Upper lobe of left lung (tissue), 6 donors: ENCODE data around the gene EIF4G3. TPM values are rescaled to one million over a fixed set of nuclear protein-coding genes. Genes with fewer than 3 reads are reported as not detected.

Experiments used
- ATAC-seq, 2 donors: fragments of 200-7000 bp; cut with Tn5 transposase; one replicate each; pipeline ENCODE4 v1.9.1; 2022; ENCODE audit warnings: mild to moderate bottlenecking in 2 of 2, moderate library complexity in 2 of 2; ENCODE audit not compliant: low FRiP score in 2 of 2
- DNase-seq, 2 donors: peaks; one replicate each; pipeline ENCODE4 v3.0.0-alpha.2; 2019 to 2020
- H3K27ac ChIP-seq, 4 donors: fragments of 200-600 bp; sonication (generic); one replicate each; pipeline ENCODE4 v1.5.1; 2016 to 2019
- H3K27me3 ChIP-seq, 4 donors: fragments of 200-600 bp; sonication (generic); one replicate each; pipeline ENCODE4 v1.5.1; 2017 to 2019
- H3K36me3 ChIP-seq, 4 donors: fragments of 200-600 bp; sonication (generic); one replicate each; pipeline ENCODE4 v1.5.1; 2016 to 2019
- H3K4me1 ChIP-seq, 4 donors: fragments of 200-600 bp; sonication (generic); one replicate each; pipeline ENCODE4 v1.5.1; 2018 to 2019
- H3K4me3 ChIP-seq, 4 donors: fragments of 200-600 bp; sonication (generic); one replicate each; pipeline ENCODE4 v1.5.1; 2017 to 2019; ENCODE audit warnings: mild to moderate bottlenecking in 2 of 4, moderate library complexity in 1 of 4
- H3K9me3 ChIP-seq, 4 donors: fragments of 200-600 bp; sonication (generic); one replicate each; pipeline ENCODE4 v1.5.1; 2018 to 2019
- EP300 ChIP-seq, 4 donors: sonication (generic); formaldehyde crosslinking; IDR thresholded peaks; one replicate each; pipeline ENCODE4 v1.5.1; 2017; ENCODE audit warnings: antibody characterized with exemption in 4 of 4, control low read depth in 2 of 4
- POLR2A ChIP-seq, 4 donors: fragments of 450-650 bp; IDR thresholded peaks; one replicate each; pipeline ENCODE4 v1.5.1; 2016 to 2017; ENCODE audit warnings: antibody characterized with exemption in 4 of 4, mild to moderate bottlenecking in 2 of 4
- POLR2AphosphoS5 ChIP-seq, 2 donors: sonication (generic); formaldehyde crosslinking; IDR thresholded peaks; one replicate each; pipeline ENCODE4 v1.5.1; 2017; ENCODE audit warnings: antibody characterized with exemption in 2 of 2
- WGBS, 2 donors: methylation state at CpG; one replicate each; pipeline ENCODE4 v1.1.5; 2017 to 2018; 5-methylcytosine and 5-hydroxymethylcytosine counted together
- total RNA-seq, 6 donors: library from RNA; depleted of rRNA in 4 of 6; stranded (reverse); fragments of >200 nt in 4 of 6; gene quantifications; one replicate each; pipeline versions ENCODE4 v1.1.0 to v1.2.1, GENCODE V29; 2016 to 2021
- TF ChIP-seq, protein P1 (sequence below), 6 experiments: fragments of 450-650 bp in 4 of 6; fragments of 200-600 bp in 2 of 6; sonication (generic) in 2 of 6; IDR thresholded peaks; one replicate each; pipeline ENCODE4 v1.5.1; 2016 to 2019; ENCODE audit warnings: antibody characterized with exemption in 6 of 6
- donor health status: DM: no; HTN: no; CAD: no; lungs with moderate emphysema.
- donor health status: DM: no; HTN: yes; CAD: no; lungs with severe emphysema.

Gene EIF4G3
- total RNA-seq, 6 donors from 2014 or later, result 23.7 to 75.4 (median 38.3) TPM

DNA sequence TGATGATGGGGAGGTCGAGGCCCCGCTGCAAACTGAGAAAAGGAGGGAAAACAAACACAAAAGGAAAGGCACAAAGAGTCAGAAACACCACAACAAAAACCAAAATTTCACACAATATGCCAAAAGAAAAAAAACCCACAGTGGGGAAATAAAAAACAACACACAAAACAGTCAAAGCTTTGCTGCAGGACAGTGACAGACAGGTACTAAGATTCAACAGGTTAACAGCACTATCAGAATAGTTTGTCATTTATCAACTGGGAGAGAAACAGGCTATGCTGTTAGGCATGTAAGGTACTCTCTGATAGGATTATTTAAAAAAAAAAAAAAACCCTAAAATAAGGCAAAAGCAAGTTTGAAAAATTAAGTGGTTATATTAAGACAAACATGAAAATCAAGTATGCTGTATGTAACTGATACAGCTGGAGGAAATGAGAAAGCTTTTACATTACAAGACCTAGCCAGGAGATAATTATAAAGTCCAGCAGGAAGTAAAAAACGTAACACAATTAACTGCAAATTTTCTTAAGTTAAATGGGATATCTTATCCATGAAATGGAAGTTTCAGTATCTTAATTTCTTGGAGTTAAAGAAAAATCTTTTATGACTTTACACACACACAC, 179.0 kb downstream of the EIF4G3 start:
- Histone ChIP-seq H3K36me3 (no peaks in the 10 kb centered on the region), H3K4me1 (peaks cover 0 to 5% (median 2%) of the 10 kb centered on the region in 4 donors), H3K4me3 (no peak overlapping the region), H3K9me3 (no peaks in the 10 kb centered on the region), H3K27ac (no peak overlapping the region), H3K27me3 (no peaks in the 10 kb centered on the region)
- TF ChIP-seq, protein P1, sequence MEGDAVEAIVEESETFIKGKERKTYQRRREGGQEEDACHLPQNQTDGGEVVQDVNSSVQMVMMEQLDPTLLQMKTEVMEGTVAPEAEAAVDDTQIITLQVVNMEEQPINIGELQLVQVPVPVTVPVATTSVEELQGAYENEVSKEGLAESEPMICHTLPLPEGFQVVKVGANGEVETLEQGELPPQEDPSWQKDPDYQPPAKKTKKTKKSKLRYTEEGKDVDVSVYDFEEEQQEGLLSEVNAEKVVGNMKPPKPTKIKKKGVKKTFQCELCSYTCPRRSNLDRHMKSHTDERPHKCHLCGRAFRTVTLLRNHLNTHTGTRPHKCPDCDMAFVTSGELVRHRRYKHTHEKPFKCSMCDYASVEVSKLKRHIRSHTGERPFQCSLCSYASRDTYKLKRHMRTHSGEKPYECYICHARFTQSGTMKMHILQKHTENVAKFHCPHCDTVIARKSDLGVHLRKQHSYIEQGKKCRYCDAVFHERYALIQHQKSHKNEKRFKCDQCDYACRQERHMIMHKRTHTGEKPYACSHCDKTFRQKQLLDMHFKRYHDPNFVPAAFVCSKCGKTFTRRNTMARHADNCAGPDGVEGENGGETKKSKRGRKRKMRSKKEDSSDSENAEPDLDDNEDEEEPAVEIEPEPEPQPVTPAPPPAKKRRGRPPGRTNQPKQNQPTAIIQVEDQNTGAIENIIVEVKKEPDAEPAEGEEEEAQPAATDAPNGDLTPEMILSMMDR (IDR thresholded peaks at IDR 0.05), result no peak
- TF ChIP-seq EP300 (IDR thresholded peaks at IDR 0.05), result no peak
- no peak for TF ChIP-seq POLR2A (IDR thresholded peaks at IDR 0.05)
- no peak for TF ChIP-seq POLR2AphosphoS5 (IDR thresholded peaks at IDR 0.05)
- WGBS, 2 donors, result 75 to 79% methylated on average over 3 of the region's 3 CpGs
- DNase-seq (no peak), ATAC-seq (no peak)

DNA sequence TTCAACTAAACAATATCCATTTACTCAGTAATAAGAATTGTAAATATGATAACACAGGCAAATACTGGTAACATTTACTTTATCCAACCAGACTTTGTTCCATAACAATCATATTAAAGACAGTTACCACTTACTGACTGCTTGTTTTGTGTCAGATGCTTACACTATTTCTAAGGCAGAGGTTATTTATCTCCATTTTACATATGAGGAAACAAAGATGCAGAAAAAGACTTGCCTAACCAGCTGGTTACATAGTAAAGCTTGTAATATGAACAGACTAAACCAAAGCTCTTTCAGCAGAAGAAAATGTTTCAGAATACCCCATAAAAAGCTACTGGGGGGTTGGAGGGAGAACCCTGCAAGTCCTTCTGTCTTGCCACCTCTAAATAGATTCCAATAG, 180.1 kb downstream of the EIF4G3 start:
- H3K27me3 ChIP-seq, result no peaks in the 10 kb centered on the region
- H3K4me1 ChIP-seq, result peaks cover 0 to 13% (median 3%) of the 10 kb centered on the region in 4 donors
- H3K27ac ChIP-seq, result no peak overlapping the region
- TF ChIP-seq POLR2AphosphoS5 (IDR thresholded peaks at IDR 0.05) (no peak), EP300 (IDR thresholded peaks at IDR 0.05) (no peak)
- H3K9me3 ChIP-seq, result no peaks in the 10 kb centered on the region
- H3K36me3 ChIP-seq, result no peaks in the 10 kb centered on the region
- DNase-seq, result no peak
- no peak for ATAC-seq
- no peak overlapping the region for H3K4me3 ChIP-seq

- Histone ChIP-seq H3K27ac (no peak overlapping the region), H3K4me3 (no peak overlapping the region), H3K36me3 (no peaks in the 10 kb centered on the region), H3K27me3 (no peaks in the 10 kb centered on the region), H3K4me1 (peaks cover 0 to 13% (median 3%) of the 10 kb centered on the region in 4 donors), H3K9me3 (no peaks in the 10 kb centered on the region)
- TF ChIP-seq POLR2AphosphoS5 (IDR thresholded peaks at IDR 0.05), result no peak
- no peak for TF ChIP-seq EP300 (IDR thresholded peaks at IDR 0.05)
- TF ChIP-seq, protein P1 (IDR thresholded peaks at IDR 0.05), result no peak
- no peak for TF ChIP-seq POLR2A (IDR thresholded peaks at IDR 0.05)
- ATAC-seq (no peak), DNase-seq (no peak)
- 82 to 83% methylated on average over 5 of the region's 5 CpGs for WGBS, 2 donors
These were observed 182.8 kb downstream of the EIF4G3 start for GRCh38 chr1:20993716-20994575.

GRCh38 chr1:20992322-20993056, 184.2 kb downstream of the EIF4G3 start:
- WGBS, 2 donors, result 47 to 49% methylated on average over 2 of the region's 2 CpGs
- Histone ChIP-seq H3K36me3 (no peaks in the 10 kb centered on the region), H3K9me3 (no peaks in the 10 kb centered on the region), H3K27me3 (no peaks in the 10 kb centered on the region), H3K27ac (peak overlapping the region in 1 of 4 donors; percentile 30), H3K4me3 (no peak overlapping the region), H3K4me1 (peaks cover 0 to 9% (median 3%) of the 10 kb centered on the region in 4 donors)
- ATAC-seq (no peak), DNase-seq (no peak)
- TF ChIP-seq POLR2AphosphoS5 (IDR thresholded peaks at IDR 0.05), result no peak

GRCh38 chr1:20988943-20989342, 187.8 kb downstream of the EIF4G3 start:
- 94 to 95% methylated on average over 5 to 6 of the region's 6 CpGs for WGBS, 2 donors

More at GRCh38 chr1:20988943-20989342, 187.8 kb downstream of the EIF4G3 start:
- no peak for TF ChIP-seq POLR2A (IDR thresholded peaks at IDR 0.05)
- no peak for TF ChIP-seq POLR2AphosphoS5 (IDR thresholded peaks at IDR 0.05)
- TF ChIP-seq EP300 (IDR thresholded peaks at IDR 0.05), result no peak
- TF ChIP-seq, protein P1 (IDR thresholded peaks at IDR 0.05), result no peak
- Histone ChIP-seq H3K9me3 (no peaks in the 10 kb centered on the region), H3K36me3 (no peaks in the 10 kb centered on the region), H3K4me1 (peaks cover 0 to 9% (median 3%) of the 10 kb centered on the region in 4 donors), H3K4me3 (no peak overlapping the region), H3K27ac (no peak overlapping the region), H3K27me3 (no peaks in the 10 kb centered on the region)
- ATAC-seq, result no peak
- no peak for DNase-seq
